ENCODE results near the gene TTC3. TPM values are rescaled to one million over a fixed set of nuclear protein-coding genes. Genes with fewer than 3 reads are reported as not detected.

The TTC3 gene
- total and polyA plus RNA-seq, 9 of the 15 experiments (the other 6 are each of a cell fraction or from before 2014, with no cell fraction given) = 17.5 to 92.0 (median 59.5) TPM

GRCh38 chr21:37227071-37228002 lies 154.3 kb downstream of the TTC3 start:
- Histone ChIP-seq H3K4me3 (no peak overlapping the region), H3K27ac (ENCODE audit: extremely low read depth, low read depth, low read length) (no peak overlapping the region), H3K9ac (ENCODE audit: insufficient read depth in 1 of 2, low read depth in 2 of 2, low read length in 2 of 2) (no peak overlapping the region), H3K79me2 (ENCODE audit: control insufficient read depth, insufficient read depth, low read length) (peaks cover 17% of the 10 kb centered on the region), H2AFZ (ENCODE audit: low read depth, low read length) (no peak overlapping the region), H3K9me1 (ENCODE audit: control insufficient read depth, insufficient read depth, low read length) (no peaks in the 10 kb centered on the region), H4K20me1 (replicated peaks; ENCODE audit: control insufficient read depth, insufficient read depth, low read length) (no peaks in the 10 kb centered on the region), H3K4me1 (replicated peaks in 1 of 2; ENCODE audit: control insufficient read depth in 2 of 2, insufficient read depth in 2 of 2, low read length in 2 of 2) (peaks cover 0 to 11% of the 10 kb centered on the region in 2 experiments; a peak in 1 of 5 replicates), H3K36me3 (ENCODE audit: control insufficient read depth, insufficient read depth, low read length) (peaks cover 93% of the 10 kb centered on the region), H3K4me2 (ENCODE audit: insufficient read depth, low read length) (no peak overlapping the region), H3K9me3 (replicated peaks; ENCODE audit: control insufficient read depth, insufficient read depth, low read depth, low read length) (0 out of 2 replicates have a peak, but pooled peaks cover 3% of the 10 kb centered on the region), H3K27me3 (ENCODE audit: control insufficient read depth in 2 of 2, insufficient read depth in 2 of 2, low read length in 2 of 2) (no peaks in the 10 kb centered on the region)
- BruUV-seq (replicated peaks) = no TSS peak
- FAIRE-seq (no peak), ATAC-seq (no peak), DNase-seq (ENCODE audit: extremely low read depth in 1 of 4, low spot score in 3 of 4) (no peak)
- ChIA-PET CTCF (ENCODE audit: low intra/inter-chr PET ratio) (no interaction called here), POLR2A (no interaction called here)
- in situ Hi-C loops (cut with MboI) (no loop called here), intact Hi-C loops (cut with micrococcal nuclease) (loop anchor here (10.0 kb wide), 1 partner anchor 337 kb away; no protein-coding TSS in a partner anchor)
- TF ChIP-seq NFRKB (IDR thresholded peaks at IDR 0.05; ENCODE audit: low read depth) (no peak), HOMEZ (CRISPR knock-in tag; IDR thresholded peaks at IDR 0.05) (no peak), U2AF2 (optimal IDR thresholded peaks at IDR 0.05; ENCODE audit: low read depth, low read length) (no peak), ZKSCAN1 (IDR thresholded peaks at IDR 0.05; ENCODE audit: low read depth, low read length) (no peak), POLR2G (IDR thresholded peaks at IDR 0.05; ENCODE audit: low read depth, low read length) (peak; percentile 54)
- WGBS (ENCODE audit: insufficient coverage, low coverage, missing lambda C conversion rate) = 96% methylated on average over 31 of the region's 38 CpGs
